ENCODE results near the gene TNFSF8.

The TNFSF8 gene

GRCh38 chr9:114852050-114852594 lies 78.3 kb downstream of the TNFSF8 start:
- no peak for ATAC-seq
- TF ChIP-seq ESRRG (CRISPR knock-in tag; IDR thresholded peaks at IDR 0.05) (no peak), PPARA (CRISPR knock-in tag; IDR thresholded peaks at IDR 0.05; ENCODE audit: borderline replicate concordance) (no peak), ZFP30 (CRISPR knock-in tag; IDR thresholded peaks at IDR 0.05) (no peak), OSR1 (CRISPR knock-in tag; IDR thresholded peaks at IDR 0.05) (no peak), ZNF8 (CRISPR knock-in tag; IDR thresholded peaks at IDR 0.05) (no peak), CREB5 (CRISPR knock-in tag; IDR thresholded peaks at IDR 0.05; ENCODE audit: low read depth) (no peak), TOX (CRISPR knock-in tag; IDR thresholded peaks at IDR 0.05; ENCODE audit: borderline replicate concordance) (no peak), POU6F1 (CRISPR knock-in tag; IDR thresholded peaks at IDR 0.05; ENCODE audit: borderline replicate concordance, low read depth) (no peak), ZNF565 (CRISPR knock-in tag; conservative IDR thresholded peaks at IDR 0.05; ENCODE audit: low read depth) (no peak), ZFP3 (CRISPR knock-in tag; IDR thresholded peaks at IDR 0.05) (no peak), SNAI2 (CRISPR knock-in tag; IDR thresholded peaks at IDR 0.05) (no peak), GLIS3 (CRISPR knock-in tag; IDR thresholded peaks at IDR 0.05) (no peak)

- ATAC-seq = no peak
- TF ChIP-seq ESRRG (CRISPR knock-in tag; IDR thresholded peaks at IDR 0.05) = no peak
- TF ChIP-seq OSR1 (CRISPR knock-in tag; IDR thresholded peaks at IDR 0.05) = no peak
- TF ChIP-seq ZNF70 (CRISPR knock-in tag; IDR thresholded peaks at IDR 0.05) = no peak
- TF ChIP-seq CREB5 (CRISPR knock-in tag; IDR thresholded peaks at IDR 0.05; ENCODE audit: low read depth) = no peak
- TF ChIP-seq ZC3H10 (CRISPR knock-in tag; IDR thresholded peaks at IDR 0.05) = no peak
- TF ChIP-seq TOX (CRISPR knock-in tag; IDR thresholded peaks at IDR 0.05; ENCODE audit: borderline replicate concordance) = no peak
- TF ChIP-seq ZFP30 (CRISPR knock-in tag; IDR thresholded peaks at IDR 0.05) = no peak
- TF ChIP-seq CSDC2 (CRISPR knock-in tag; IDR thresholded peaks at IDR 0.05) = no peak
- TF ChIP-seq PPARA (CRISPR knock-in tag; IDR thresholded peaks at IDR 0.05; ENCODE audit: borderline replicate concordance) = no peak
- no peak for TF ChIP-seq ZNF565 (CRISPR knock-in tag; conservative IDR thresholded peaks at IDR 0.05; ENCODE audit: low read depth)
- no peak for TF ChIP-seq TSHZ2 (CRISPR knock-in tag; IDR thresholded peaks at IDR 0.05)
- no peak for TF ChIP-seq RARB (CRISPR knock-in tag; IDR thresholded peaks at IDR 0.05)
- no peak for TF ChIP-seq POU6F1 (CRISPR knock-in tag; IDR thresholded peaks at IDR 0.05; ENCODE audit: borderline replicate concordance, low read depth)
Measured at GRCh38 chr9:114851306-114851705, 79.1 kb downstream of the TNFSF8 start.
